SK-MEL-5 (cell line): ENCODE measurements around the gene LMBRD1. TPM values are rescaled to one million over a fixed set of nuclear protein-coding genes. Genes with fewer than 3 reads are reported as not detected.
"Not testable (repeated sequence)": the region's sequence is repeated elsewhere in the genome, so short reads cannot be mapped to it uniquely, and the experiment has no call there.

Experiments
- DNase-seq: peaks from one replicate; pipeline ENCODE4 v3.0.0-alpha.2; 2016; ENCODE audit warnings: low read depth, low spot score
- in situ Hi-C: cut with HindIII; loops from 2 replicates; pipeline ENCODE4 v1.10.0; 2016; ENCODE audit warnings: low sequenced_read_pairs, high pct_unique_total_duplicates, low pct_unique_long_range_greater_than_20kb
- total RNA-seq: library from RNA; depleted of rRNA; stranded (reverse); fragments of >200 nt; shearing (Covaris generic); gene quantifications from 2 replicates; pipeline ENCODE4 v1.2.3, GENCODE V29; 2014

Gene LMBRD1
- total RNA-seq, 1 experiment from 2014 or later: 42.3 TPM

GRCh38 chr6:69812746-69813427 is 16.1 kb upstream of the LMBRD1 start:
- in situ Hi-C loops: no loop called here
- no peak for DNase-seq

- no peak for DNase-seq
- in situ Hi-C loops: no loop called here
Measured at GRCh38 chr6:69802995-69803394, 6.2 kb upstream of the LMBRD1 start.

DNA sequence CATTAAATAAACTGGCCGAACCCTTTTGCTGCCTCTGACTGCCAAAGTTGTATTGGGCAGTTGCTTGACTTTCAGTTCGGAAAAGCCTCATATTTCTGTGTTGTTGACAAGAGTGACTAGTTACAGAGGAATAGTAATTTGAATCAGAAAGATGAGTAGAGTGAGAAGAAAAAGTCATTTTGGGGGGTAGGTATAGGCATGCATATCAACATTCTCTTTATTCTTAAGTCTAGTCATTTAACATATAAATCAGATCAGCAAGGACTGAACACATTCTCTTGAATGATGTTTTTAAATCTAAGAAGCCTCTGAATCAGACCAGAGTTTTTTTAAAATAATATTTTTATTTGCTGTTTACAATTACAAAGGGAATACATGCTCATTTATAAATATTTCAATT is 4.9 kb upstream of the LMBRD1 start:
- in situ Hi-C loops: no loop called here
- DNase-seq: no peak

DNA sequence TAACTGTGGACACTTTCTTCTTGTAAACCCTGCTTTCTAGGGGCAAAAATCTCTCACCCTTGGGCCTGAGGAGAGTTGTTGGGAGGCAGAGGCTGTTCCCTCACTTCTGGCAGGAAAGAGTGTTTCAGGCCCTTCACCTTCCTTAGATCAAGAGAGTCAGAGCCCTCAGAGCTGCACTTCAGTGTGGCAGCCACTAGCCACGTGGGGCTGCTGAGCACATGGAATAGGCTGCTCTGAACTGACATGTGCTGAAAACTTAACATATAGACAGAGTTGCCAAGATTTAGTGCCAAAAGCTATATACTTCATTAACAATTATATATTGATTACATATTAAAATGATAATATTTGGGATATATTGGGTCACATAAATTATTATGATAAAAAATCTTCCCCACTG is 4.4 kb upstream of the LMBRD1 start:
- in situ Hi-C loops: no loop called here
- peak; percentile 25 for DNase-seq

- in situ Hi-C loops: not testable (repeated sequence)
Measured at GRCh38 chr6:69798796-69799195, 2.0 kb upstream of the LMBRD1 start.

DNA sequence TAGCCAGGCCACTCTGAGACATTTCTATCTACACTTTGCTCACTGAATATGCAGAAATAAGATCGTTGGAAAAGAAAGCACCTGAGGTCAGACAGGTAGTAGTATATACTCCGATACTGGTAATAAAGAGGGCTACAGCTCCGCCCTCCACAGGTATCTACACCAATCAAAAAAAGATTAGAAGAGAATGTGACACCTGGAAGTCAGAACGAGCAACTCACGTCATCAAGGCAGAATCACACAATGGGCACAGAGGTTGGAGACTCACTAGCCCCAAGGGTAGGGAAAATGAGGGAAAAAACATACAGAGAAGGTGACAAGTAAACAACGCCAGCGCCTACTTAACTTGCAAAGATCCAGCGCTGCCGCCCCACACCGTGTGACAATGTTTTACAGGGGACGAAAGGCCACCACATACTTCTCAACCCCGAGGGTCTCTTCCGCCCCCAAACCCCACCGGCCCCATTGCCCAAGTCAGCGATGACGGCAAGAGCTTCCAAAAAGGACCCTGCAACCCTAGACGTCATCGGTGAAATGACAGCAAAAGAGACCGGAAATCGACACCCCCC is 653 bp downstream of the LMBRD1 start:
- DNase-seq: peak; percentile 37
- in situ Hi-C loops: no loop called here

More at GRCh38 chr6:69798796-69799195, 2.0 kb upstream of the LMBRD1 start:
- DNase-seq: not testable (repeated sequence)

DNA sequence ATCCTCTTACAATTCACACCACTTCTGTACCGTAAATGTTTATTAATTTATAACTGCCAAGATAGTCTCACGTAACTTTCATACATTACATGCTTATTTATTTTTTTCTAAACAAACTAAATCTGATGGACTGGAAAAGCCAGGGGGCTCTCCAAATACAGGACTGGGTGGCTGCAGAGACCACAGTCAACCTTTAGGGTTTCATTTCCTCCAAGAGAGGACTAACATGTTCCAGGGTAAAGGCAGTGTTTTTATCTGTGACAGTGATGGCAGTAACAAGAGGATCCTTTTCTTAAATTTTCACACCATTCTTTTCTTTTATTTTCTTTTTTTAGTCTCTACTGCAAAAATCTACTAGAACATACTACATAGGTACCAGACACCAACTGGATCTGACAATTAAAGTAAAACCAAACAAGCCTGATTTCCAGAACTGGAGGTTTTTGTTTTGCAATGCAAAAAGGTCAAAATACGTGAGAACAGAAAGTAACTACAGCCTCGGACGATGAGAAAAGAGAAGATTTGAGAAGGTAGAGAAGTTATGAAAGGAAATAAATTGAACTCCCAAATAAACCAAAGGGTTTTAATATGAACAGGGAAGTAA is 1.2 kb downstream of the LMBRD1 start:
- DNase-seq: no peak
- in situ Hi-C loops: no loop called here

- no peak for DNase-seq
- in situ Hi-C loops: no loop called here
Measured at GRCh38 chr6:69792292-69792691, 4.5 kb downstream of the LMBRD1 start.

DNA sequence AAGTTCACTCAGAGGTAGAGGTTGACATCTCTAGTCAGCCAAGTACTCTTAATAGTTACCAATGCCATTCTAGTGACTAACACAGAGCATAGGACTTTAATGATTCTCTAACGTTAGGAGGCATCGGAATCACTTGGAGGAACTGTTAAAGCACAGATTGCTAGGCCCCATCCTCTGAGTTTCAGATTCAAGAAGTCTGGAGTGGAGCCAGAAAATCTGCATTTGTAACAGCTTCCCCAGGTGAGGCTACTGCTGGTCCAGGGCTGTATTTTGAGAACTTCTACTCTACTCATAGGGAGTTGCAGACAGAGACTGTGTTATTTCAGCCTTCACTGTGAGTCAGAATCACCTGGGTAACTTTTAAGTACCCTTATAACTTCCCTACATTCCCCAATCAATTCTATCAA is 5.7 kb downstream of the LMBRD1 start:
- no peak for DNase-seq
- in situ Hi-C loops: no loop called here

DNA sequence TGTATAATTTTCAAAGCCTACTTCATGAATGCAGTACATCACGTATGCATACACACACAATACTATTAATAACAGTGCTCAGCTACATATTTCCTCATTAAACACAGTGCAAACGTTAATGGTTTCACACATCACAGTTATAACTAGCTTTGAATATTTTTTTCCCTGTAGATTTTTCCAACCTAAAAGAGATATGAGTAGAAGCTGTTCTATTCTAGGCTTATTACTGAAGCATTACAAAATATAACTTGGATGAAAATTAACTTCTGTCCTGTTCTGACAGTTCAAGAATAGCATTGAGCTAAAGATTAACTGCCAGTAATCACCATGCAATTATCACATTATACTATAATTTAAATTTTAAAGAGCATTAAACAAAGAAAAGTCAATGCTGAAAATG is 6.2 kb downstream of the LMBRD1 start:
- in situ Hi-C loops: no loop called here
- DNase-seq: no peak

DNA sequence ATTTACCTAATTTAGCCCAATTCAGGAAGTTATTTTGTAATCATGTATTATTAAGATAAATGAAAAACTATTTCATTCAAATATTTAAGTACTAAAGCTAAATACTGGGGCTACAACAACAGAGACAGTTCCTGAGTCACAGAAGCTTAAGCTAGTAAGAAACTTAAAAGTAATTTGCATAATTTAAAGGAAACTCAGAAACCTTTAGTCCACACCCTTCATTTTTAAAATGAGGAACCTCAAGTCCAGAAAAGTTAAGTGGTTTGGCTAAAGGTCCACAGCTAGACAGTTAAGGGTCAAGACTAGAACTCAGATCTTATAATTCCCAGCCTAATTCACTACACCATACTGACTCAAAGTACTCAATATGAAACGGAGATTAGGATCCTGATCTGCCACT is 7.2 kb downstream of the LMBRD1 start:
- DNase-seq: no peak
- in situ Hi-C loops: no loop called here

DNA sequence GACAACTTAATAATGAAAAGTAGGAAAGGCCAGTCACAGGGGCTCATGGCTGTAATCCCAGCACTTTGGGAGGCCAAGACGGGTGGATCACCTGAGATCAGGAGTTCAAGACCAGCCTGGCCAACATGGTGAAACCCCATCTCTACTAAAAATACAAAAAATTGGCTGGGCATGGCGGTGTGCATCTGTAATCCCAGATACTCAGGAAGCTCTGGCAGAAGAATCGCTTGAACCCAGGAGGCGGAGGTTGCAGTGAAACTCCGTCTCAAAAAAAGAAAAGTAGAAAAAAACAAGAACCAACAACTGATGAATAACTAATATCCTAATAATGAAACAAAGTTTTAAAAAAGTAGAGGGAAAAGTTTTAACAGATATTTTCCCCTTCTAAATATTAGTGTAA is 9.4 kb downstream of the LMBRD1 start:
- in situ Hi-C loops, DNase-seq: not testable (repeated sequence)

- no peak for DNase-seq
- in situ Hi-C loops: no loop called here
Measured at GRCh38 chr6:69785697-69786096, 11.1 kb downstream of the LMBRD1 start.

DNA sequence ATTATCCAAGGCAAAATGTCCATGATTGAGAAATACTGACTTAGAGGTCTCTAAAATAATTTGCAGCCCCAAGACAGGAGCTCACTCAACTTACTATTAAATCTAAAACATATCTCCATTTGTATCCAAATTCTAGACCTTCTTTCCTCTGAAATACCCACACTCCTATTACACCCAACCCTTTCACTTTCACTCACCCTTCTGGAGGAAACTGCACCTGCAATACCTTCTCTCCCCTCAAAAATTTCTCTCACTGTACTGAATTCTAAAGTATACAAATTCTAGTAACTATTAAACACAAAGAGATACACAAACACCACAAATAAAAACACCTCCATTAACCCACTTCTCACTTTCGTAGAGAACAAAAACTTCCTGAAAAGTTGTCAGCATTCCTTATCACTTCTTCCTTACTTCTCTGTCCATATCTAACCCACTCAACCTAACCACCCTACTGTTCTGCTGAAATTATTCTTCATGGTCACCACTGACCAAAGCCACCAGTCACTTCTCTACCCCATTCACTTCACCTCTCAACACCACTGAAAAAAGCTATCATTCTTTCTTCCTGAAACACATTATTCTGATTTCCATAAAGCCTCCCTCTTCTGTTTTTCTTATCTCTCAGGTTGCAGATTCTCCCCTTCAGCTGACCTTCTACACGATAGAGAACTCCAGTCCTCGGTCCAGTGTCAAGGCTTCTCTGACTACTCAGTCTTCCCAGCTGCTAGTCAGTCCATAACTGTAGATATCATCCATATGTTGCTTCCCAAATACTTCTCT is 12.0 kb downstream of the LMBRD1 start:
- DNase-seq: no peak
- in situ Hi-C loops: no loop called here

- no peak for DNase-seq
- in situ Hi-C loops: no loop called here
Measured at GRCh38 chr6:69783108-69783507, 13.7 kb downstream of the LMBRD1 start.

DNA sequence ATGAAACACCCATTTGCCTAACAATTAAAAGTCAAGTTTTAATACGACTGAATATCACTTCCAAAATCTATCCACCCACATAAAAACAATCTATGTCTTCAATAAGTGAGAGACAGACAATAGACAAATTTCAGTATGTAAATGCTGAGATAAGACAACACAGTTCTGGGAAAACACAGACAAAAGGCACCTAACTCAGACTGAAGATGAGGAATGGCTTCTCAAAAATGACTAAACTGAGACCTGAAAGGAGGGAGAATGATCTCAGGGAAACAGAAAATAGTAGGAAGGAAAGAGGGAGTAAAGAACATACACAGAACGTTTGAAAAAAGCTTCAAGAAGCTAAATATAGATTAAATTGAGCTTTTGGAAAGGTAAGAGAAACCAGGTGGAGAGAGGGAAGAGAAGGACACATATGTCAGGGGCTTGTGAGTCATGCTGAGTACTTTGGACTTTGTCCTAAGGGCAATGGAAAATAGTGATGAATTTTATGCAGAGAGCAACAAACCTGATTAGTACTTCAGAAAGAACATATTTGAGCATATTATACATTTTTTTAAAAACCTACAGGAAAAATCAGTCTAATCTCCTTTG is 16.1 kb downstream of the LMBRD1 start:
- no peak for DNase-seq
- in situ Hi-C loops: no loop called here

DNA sequence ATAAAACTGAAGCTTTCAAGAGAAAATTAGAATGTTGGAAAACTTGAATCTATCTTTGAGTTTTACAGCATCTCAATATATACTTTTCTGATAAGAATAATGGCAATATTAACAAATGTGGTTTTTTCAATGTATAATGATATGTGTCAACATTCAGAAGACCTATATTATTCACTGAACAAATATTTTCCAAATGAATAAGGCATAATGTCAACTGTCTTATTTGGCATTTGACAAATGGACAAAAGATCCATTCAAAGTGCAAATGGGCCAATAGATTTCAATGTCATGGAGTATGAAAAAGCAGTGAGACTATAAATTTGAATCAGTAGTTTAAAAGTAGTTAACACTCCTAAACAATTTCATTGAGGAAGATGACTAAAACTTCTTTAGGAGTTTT is 20.9 kb downstream of the LMBRD1 start:
- in situ Hi-C loops: no loop called here
- peak; percentile 8 for DNase-seq

DNA sequence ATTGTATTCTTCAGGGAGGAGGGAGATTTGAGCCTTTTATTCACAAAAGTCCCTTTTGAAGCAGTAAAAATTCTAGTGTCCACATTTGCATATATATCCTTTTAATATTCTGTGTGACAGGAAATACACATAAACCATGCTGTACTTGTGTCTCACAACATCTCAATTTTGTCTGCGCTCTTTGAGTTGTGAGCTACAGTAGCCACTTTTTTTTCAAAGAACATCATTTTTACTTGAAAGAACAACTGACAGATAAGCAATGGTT is 21.3 kb downstream of the LMBRD1 start:
- no peak for DNase-seq
- in situ Hi-C loops: no loop called here
